Gastroesophageal sphincter (tissue), 4 donors: ENCODE measurements around the gene NDE1. TPM values are rescaled to one million over a fixed set of nuclear protein-coding genes. Genes with fewer than 3 reads are reported as not detected.

Experiments
- ATAC-seq: fragments of 150-250 bp; one replicate; pipeline ENCODE4 v1.9.1; 2016; ENCODE audit warnings: mild to moderate bottlenecking, moderate library complexity
- H3K27ac ChIP-seq, 4 donors: fragments of 200-600 bp; sonication (generic) in 3 of 4; 1 replicate in 3 of 4; 2 replicates in 1 of 4; pipeline ENCODE4 v1.5.1; 2016 to 2019
- H3K27me3 ChIP-seq: fragments of 200-600 bp; sonication (generic); one replicate; pipeline ENCODE4 v1.5.1; 2019
- H3K36me3 ChIP-seq, 2 donors: fragments of 200-600 bp; sonication (generic); one replicate each; pipeline ENCODE4 v1.5.1; 2019; ENCODE audit warnings: control low read depth in 1 of 2
- H3K4me1 ChIP-seq, 3 donors: fragments of 200-600 bp; sonication (generic); 1 replicate in 2 of 3; 2 replicates in 1 of 3; pipeline ENCODE4 v1.5.1; 2016 to 2019; ENCODE audit warnings: control low read depth in 2 of 3
- H3K4me3 ChIP-seq, 2 donors: fragments of 200-600 bp; sonication (generic); one replicate each; pipeline ENCODE4 v1.5.1; 2019; ENCODE audit warnings: mild to moderate bottlenecking in 1 of 2, moderate library complexity in 1 of 2
- H3K9me3 ChIP-seq, 3 donors: fragments of 200-600 bp; sonication (generic); one replicate each; pipeline ENCODE4 v1.5.1; 2017 to 2019; ENCODE audit warnings: control low read depth in 2 of 3
- EP300 ChIP-seq: sonication (generic); formaldehyde crosslinking; IDR thresholded peaks from one replicate; pipeline ENCODE4 v1.6.1; 2017; ENCODE audit warnings: antibody characterized with exemption, mild to moderate bottlenecking
- POLR2A ChIP-seq, 2 donors: fragments of 450-650 bp; IDR thresholded peaks; one replicate each; pipeline ENCODE4 v1.6.1; 2017; ENCODE audit warnings: antibody characterized with exemption in 2 of 2, mild to moderate bottlenecking in 2 of 2, moderate library complexity in 1 of 2
- POLR2AphosphoS5 ChIP-seq: sonication (generic); formaldehyde crosslinking; IDR thresholded peaks from one replicate; pipeline ENCODE4 v1.6.1; 2017; ENCODE audit warnings: antibody characterized with exemption
- WGBS, 2 donors: methylation state at CpG; one replicate each; pipeline ENCODE4 v1.1.5; 2018; ENCODE audit warnings: low coverage in 1 of 2; 5-methylcytosine and 5-hydroxymethylcytosine counted together
- total RNA-seq, 4 donors: library from RNA; depleted of rRNA; stranded (reverse); fragments of >200 nt; gene quantifications; one replicate each; pipeline ENCODE4 v1.1.0, GENCODE V29; 2016
- TF ChIP-seq, protein P1 (sequence below), 4 experiments: fragments of 200-600 bp in 2 of 4; fragments of 450-650 bp in 2 of 4; sonication (generic) in 1 of 4; IDR thresholded peaks; one replicate each; pipeline ENCODE4 v1.5.1; 2017 to 2019; ENCODE audit warnings: antibody characterized with exemption in 4 of 4, mild to moderate bottlenecking in 2 of 4, moderate library complexity in 2 of 4

NDE1 gene
- total RNA-seq, 4 donors from 2014 or later: 34.9 to 123 (median 62.3) TPM

DNA sequence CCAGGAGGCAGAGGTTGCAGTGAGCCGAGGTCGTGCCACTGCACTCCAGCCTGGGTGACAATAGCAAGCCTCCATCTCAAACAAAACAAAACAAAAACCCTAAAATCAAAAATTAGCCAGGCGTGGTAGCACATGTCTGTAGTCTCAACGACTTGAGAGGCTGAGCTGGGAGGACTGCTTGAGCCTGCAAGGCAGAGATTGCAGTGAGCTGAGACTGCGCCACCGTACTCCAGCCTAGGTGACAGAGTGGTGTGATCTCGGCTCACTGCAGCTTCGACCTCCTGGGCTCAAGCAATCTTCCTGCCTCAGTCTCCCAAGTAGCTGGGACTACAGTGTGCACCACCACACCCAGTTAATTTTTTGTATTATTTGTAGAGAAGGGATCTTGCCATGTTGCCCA, 119.2 kb downstream of the NDE1 start:
- Histone ChIP-seq H3K9me3 (no peaks in the 10 kb centered on the region), H3K27me3 (no peaks in the 10 kb centered on the region), H3K36me3 (peaks cover 0 to 79% of the 10 kb centered on the region in 2 donors), H3K4me3 (no peak overlapping the region), H3K27ac (peak overlapping the region in 3 of 4 donors; percentile 76 to 78 (median 77)), H3K4me1 (peaks cover 0 to 98% (median 4%) of the 10 kb centered on the region in 3 donors)
- TF ChIP-seq POLR2AphosphoS5 (peak; percentile 7), POLR2A (IDR thresholded peaks at IDR 0.05) (no peak)
- TF ChIP-seq, protein P1, sequence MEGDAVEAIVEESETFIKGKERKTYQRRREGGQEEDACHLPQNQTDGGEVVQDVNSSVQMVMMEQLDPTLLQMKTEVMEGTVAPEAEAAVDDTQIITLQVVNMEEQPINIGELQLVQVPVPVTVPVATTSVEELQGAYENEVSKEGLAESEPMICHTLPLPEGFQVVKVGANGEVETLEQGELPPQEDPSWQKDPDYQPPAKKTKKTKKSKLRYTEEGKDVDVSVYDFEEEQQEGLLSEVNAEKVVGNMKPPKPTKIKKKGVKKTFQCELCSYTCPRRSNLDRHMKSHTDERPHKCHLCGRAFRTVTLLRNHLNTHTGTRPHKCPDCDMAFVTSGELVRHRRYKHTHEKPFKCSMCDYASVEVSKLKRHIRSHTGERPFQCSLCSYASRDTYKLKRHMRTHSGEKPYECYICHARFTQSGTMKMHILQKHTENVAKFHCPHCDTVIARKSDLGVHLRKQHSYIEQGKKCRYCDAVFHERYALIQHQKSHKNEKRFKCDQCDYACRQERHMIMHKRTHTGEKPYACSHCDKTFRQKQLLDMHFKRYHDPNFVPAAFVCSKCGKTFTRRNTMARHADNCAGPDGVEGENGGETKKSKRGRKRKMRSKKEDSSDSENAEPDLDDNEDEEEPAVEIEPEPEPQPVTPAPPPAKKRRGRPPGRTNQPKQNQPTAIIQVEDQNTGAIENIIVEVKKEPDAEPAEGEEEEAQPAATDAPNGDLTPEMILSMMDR (IDR thresholded peaks at IDR 0.05): no peak
- 60% methylated on average over 1 of the region's 8 CpGs; no CpG with 5 or more reads in 1 of the 2 donors for WGBS, 2 donors
- ATAC-seq: no peak

DNA sequence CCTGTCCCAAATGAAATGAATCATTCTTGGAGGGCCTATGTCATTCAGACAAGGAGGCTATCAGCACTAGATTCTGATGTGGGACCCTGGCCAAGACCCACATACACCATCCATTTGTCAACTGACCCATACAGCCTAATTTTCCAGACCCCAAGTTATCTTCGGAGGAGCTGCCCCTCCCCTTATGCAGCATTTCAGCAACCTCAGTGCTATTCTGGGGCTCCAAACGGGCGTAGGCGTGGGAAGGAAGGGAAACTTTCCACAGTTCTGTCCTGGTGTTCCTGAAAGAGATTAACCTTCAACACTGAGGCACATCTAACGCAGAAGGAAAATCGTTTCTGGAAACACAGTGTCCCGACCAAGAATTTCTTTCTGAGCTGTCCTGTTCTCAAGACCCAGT, 120.1 kb downstream of the NDE1 start:
- Histone ChIP-seq H3K36me3 (peaks cover 0 to 76% of the 10 kb centered on the region in 2 donors), H3K27me3 (no peaks in the 10 kb centered on the region), H3K9me3 (no peaks in the 10 kb centered on the region), H3K27ac (peak overlapping the region; percentile 29 to 78 (median 76)), H3K4me1 (peaks cover 0 to 98% (median 7%) of the 10 kb centered on the region in 3 donors), H3K4me3 (no peak overlapping the region)
- ATAC-seq: peak; percentile 19
- TF ChIP-seq POLR2A (IDR thresholded peaks at IDR 0.05) (no peak), POLR2AphosphoS5 (peak; percentile 67), EP300 (peak; percentile 44)
- TF ChIP-seq, protein P1 (IDR thresholded peaks at IDR 0.05): no peak
- WGBS, 2 donors: 0 to 8% methylated on average over 1 to 5 of the region's 7 CpGs

DNA sequence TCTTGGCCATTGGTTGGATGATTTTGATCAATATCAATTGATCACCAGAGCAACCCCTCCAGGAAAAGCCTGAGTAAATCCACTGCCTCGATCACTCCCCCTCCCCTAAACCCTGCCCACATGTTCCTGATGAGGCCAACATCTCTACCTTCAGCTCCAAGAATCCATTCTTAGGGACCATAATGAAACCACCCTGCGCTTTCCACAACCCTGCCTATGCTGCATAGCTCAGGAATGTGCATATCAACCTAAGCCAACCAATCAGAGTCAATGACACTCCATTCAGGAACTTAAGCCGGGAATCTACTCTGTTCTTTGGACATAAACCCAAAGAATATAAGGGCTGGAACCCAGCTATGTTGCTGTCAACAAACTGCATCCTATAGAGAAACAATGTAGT, 120.5 kb downstream of the NDE1 start:
- Histone ChIP-seq H3K27ac (peak overlapping the region; percentile 70 to 78 (median 76)), H3K4me3 (no peak overlapping the region), H3K36me3 (peaks cover 0 to 76% of the 10 kb centered on the region in 2 donors), H3K4me1 (peaks cover 0 to 98% (median 7%) of the 10 kb centered on the region in 3 donors), H3K27me3 (no peaks in the 10 kb centered on the region), H3K9me3 (no peaks in the 10 kb centered on the region)
- no peak for ATAC-seq
- WGBS, 2 donors: 0 to 39% methylated on average over 1 to 3 of the region's 3 CpGs
- TF ChIP-seq, protein P1 (IDR thresholded peaks at IDR 0.05): no peak
- TF ChIP-seq POLR2A (IDR thresholded peaks at IDR 0.05) (no peak), EP300 (no peak), POLR2AphosphoS5 (no peak)

DNA sequence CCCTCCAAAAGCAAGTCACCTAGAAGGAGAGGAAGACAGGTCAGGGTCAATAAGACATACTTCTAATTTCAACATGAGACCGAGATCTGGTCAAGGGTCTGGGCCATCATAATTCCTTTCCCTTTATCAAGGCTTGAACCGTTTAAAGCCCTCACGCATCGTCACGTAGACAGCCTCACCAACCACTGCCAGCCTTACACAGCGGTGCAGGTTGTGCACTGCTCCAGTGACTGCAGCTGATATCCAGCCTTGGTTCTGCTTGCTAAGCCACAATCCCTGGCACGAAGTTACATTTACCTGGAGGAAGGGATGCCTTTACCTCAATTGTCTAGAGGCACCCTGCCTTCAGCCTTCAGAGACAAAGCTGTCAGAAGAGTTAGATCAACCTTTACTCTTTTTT, 121.6 kb downstream of the NDE1 start:
- Histone ChIP-seq H3K9me3 (no peaks in the 10 kb centered on the region), H3K27ac (peak overlapping the region; percentile 70 to 78 (median 76)), H3K36me3 (peaks cover 0 to 84% of the 10 kb centered on the region in 2 donors), H3K4me1 (peaks cover 0 to 98% (median 7%) of the 10 kb centered on the region in 3 donors), H3K4me3 (no peak overlapping the region), H3K27me3 (no peaks in the 10 kb centered on the region)
- TF ChIP-seq POLR2AphosphoS5: peak; percentile 10
- no peak for TF ChIP-seq POLR2A (IDR thresholded peaks at IDR 0.05)
- WGBS, 2 donors: 50 to 71% methylated on average over 4 to 6 of the region's 7 CpGs
- no peak for ATAC-seq

DNA sequence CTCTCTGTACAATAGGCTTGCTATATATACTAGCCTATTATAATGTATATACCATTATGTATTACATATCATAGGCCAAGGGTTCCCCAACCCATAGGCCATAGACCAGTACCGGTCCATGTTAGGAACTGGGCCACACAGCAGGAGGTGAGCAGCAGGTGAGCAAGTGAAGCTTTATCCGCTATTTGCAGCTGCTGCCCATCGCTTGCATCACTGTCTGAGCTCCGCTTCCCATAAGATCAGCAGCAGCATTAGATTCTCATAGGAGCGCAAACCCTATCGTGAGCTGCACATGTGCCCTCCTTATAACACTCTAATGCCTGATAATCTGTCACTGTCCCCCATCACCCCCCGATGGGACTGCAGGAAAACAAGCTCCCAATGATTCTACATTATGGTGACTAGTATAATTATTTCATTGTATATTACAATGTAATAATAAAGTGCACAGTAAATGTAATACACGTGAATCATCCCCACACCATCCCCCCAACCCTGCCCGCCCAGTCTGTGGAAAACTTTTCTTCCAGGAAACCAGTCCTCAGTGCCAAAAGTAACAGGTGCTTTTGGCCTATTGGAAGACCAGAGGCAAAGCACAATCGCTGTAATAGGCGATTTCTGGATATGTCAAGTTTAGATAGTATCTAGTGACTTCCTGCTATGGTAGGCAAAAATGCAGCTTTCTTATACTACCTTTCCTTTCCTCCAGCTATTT, 122.7 kb downstream of the NDE1 start:
- WGBS, 2 donors: 27 to 60% methylated on average over 4 to 10 of the region's 11 CpGs
- peak overlapping the region; percentile 70 to 78 (median 76) for H3K27ac ChIP-seq

More for the DNA sequence above, 122.7 kb downstream of the NDE1 start:
- no peak for ATAC-seq
- peaks cover 0 to 84% of the 10 kb centered on the region in 2 donors for H3K36me3 ChIP-seq
- no peak overlapping the region for H3K4me3 ChIP-seq
- TF ChIP-seq, protein P1 (IDR thresholded peaks at IDR 0.05): no peak
- TF ChIP-seq POLR2A (IDR thresholded peaks at IDR 0.05): no peak
- TF ChIP-seq EP300: no peak
- peak; percentile 40 for TF ChIP-seq POLR2AphosphoS5
- no peaks in the 10 kb centered on the region for H3K27me3 ChIP-seq
- H3K4me1 ChIP-seq: peaks cover 0 to 98% (median 7%) of the 10 kb centered on the region in 3 donors
- no peaks in the 10 kb centered on the region for H3K9me3 ChIP-seq
